Measurements from ENCODE around the gene CLEC1B. TPM values are rescaled to one million over a fixed set of nuclear protein-coding genes. Genes with fewer than 3 reads are reported as not detected.

Gene CLEC1B
- total RNA-seq, 1 donor from 2014 or later, result not detected

DNA sequence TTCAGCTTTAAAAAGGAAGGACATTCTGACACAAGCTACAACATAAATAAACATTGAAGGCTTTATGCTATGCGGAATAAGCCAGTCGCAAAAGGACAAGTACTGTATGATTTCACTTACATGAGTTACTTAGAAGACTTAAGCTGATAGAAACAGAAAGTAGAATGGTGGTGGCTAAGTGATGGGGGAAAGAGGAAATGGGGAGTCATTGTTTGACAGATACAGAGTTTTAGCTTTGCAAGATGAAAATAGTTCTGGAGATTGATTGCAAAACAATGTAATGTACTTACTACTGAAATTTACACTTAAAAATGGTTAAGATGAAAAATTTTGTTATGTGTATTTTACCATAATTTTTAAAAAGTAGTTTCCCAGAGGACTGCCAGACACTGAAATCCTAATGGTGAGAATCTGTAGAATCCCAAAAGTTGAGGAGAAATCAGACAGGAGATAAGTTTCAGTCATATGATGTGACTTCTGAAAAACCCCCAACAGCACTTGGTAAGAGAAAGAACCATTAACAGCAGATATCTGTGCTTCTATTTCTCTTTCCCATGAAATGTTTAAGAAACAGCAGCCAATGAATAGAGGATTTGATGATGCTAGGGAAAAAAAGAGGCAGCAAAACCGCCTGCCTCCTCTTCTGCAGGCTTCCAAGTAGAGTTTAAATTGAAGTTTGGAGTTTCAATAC lies 50.2 kb downstream of the CLEC1B start:
- no peaks in the 10 kb centered on the region for H3K36me3 Mint-ChIP-seq (ENCODE audit: insufficient read depth)
- TF ChIP-seq, protein P1, sequence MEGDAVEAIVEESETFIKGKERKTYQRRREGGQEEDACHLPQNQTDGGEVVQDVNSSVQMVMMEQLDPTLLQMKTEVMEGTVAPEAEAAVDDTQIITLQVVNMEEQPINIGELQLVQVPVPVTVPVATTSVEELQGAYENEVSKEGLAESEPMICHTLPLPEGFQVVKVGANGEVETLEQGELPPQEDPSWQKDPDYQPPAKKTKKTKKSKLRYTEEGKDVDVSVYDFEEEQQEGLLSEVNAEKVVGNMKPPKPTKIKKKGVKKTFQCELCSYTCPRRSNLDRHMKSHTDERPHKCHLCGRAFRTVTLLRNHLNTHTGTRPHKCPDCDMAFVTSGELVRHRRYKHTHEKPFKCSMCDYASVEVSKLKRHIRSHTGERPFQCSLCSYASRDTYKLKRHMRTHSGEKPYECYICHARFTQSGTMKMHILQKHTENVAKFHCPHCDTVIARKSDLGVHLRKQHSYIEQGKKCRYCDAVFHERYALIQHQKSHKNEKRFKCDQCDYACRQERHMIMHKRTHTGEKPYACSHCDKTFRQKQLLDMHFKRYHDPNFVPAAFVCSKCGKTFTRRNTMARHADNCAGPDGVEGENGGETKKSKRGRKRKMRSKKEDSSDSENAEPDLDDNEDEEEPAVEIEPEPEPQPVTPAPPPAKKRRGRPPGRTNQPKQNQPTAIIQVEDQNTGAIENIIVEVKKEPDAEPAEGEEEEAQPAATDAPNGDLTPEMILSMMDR (IDR thresholded peaks at IDR 0.05; ENCODE audit: unreplicated experiment), result no peak
- H3K4me3 Mint-ChIP-seq (ENCODE audit: low read depth), result no peak overlapping the region
- no peaks in the 10 kb centered on the region for H3K4me1 Mint-ChIP-seq (ENCODE audit: low read depth)
- H3K27me3 Mint-ChIP-seq, result no peaks in the 10 kb centered on the region
- no peaks in the 10 kb centered on the region for H3K9me3 Mint-ChIP-seq (ENCODE audit: low read depth)
- no peak overlapping the region for H3K27ac Mint-ChIP-seq
- no peak for DNase-seq (ENCODE audit: low spot score, unreplicated experiment)

DNA sequence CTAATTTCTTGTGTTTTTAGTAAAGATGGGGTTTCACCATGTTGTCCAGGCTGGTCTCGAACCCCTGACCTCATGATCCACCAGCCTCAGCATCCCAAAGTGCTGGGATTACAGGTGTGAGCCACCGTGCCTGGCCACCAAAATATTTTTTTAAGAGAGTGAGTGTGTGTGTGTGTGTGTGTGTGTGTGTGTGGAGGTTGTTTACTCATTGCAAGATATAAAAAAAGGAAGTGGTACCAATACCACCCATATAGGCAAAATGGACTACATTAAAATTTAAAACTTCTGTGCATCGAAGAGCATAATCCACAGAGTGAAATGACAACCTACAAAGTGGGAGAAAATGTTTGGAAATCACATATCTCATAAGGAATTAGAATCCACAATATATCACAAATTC lies 51.2 kb downstream of the CLEC1B start:
- Mint-ChIP-seq H3K9me3 (ENCODE audit: low read depth) (no peaks in the 10 kb centered on the region), H3K27ac (no peak overlapping the region), H3K27me3 (peaks cover 5% of the 10 kb centered on the region), H3K4me1 (ENCODE audit: low read depth) (no peaks in the 10 kb centered on the region), H3K4me3 (ENCODE audit: low read depth) (no peak overlapping the region), H3K36me3 (ENCODE audit: insufficient read depth) (no peaks in the 10 kb centered on the region)
- no peak for DNase-seq (ENCODE audit: low spot score, unreplicated experiment)
- TF ChIP-seq, protein P1 (IDR thresholded peaks at IDR 0.05; ENCODE audit: unreplicated experiment), result no peak

DNA sequence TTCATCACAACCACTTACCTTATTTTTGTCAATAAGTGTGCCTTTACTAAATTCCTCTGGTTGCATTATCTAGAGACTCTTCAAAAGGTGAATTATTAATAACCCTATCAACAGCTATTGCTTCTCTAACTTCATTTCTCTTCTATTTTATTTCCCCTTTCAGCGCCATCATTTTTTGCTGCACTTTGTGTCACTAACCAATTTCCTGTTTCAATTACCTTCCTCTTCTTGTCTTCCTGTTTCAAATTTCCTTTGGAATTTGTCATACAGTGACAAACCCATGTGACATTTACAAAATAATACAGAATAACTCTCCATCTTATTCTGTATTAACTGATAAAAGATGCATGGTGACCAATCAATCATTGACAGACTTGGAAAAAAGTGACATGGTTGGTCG lies 54.5 kb downstream of the CLEC1B start:
- H3K36me3 Mint-ChIP-seq (ENCODE audit: insufficient read depth), result no peaks in the 10 kb centered on the region
- H3K4me1 Mint-ChIP-seq (ENCODE audit: low read depth), result no peaks in the 10 kb centered on the region
- DNase-seq (ENCODE audit: low spot score, unreplicated experiment), result no peak
- no peak overlapping the region for H3K27ac Mint-ChIP-seq
- TF ChIP-seq, protein P1 (IDR thresholded peaks at IDR 0.05; ENCODE audit: unreplicated experiment), result no peak
- H3K27me3 Mint-ChIP-seq, result peaks cover 5% of the 10 kb centered on the region
- no peak overlapping the region for H3K4me3 Mint-ChIP-seq (ENCODE audit: low read depth)
- H3K9me3 Mint-ChIP-seq (ENCODE audit: low read depth), result no peaks in the 10 kb centered on the region

DNA sequence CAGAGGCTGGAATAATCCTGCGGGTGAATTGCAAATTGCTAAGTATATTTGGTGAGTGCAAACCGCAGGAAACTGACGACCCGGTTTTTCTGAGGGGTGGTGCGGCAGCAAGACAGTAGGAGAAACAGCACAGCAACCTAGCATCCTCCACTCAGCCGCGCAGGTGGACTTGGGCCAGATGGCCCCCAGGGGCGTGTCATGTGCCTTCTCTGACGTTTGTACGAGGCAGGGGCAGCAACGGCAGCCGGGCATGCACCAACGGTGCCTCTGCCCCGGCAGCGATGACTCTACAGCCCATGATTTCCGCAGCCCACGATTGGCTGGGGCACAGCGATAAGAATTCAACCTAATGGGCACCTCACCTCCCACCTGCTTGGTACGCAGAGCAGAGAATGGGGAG lies 55.7 kb downstream of the CLEC1B start:
- Mint-ChIP-seq H3K27me3 (peaks cover 5% of the 10 kb centered on the region), H3K4me3 (ENCODE audit: low read depth) (no peak overlapping the region)

More for the DNA sequence above, 55.7 kb downstream of the CLEC1B start:
- Mint-ChIP-seq H3K27ac (no peak overlapping the region), H3K9me3 (ENCODE audit: low read depth) (no peaks in the 10 kb centered on the region), H3K4me1 (ENCODE audit: low read depth) (no peaks in the 10 kb centered on the region), H3K36me3 (ENCODE audit: insufficient read depth) (no peaks in the 10 kb centered on the region)
- TF ChIP-seq, protein P1 (IDR thresholded peaks at IDR 0.05; ENCODE audit: unreplicated experiment), result no peak
- DNase-seq (ENCODE audit: low spot score, unreplicated experiment), result no peak

Other genes starting within 250 kb of the CLEC1B start
- not detected in 2 replicates for gene CD69, start 238.2 kb downstream of the CLEC1B start, total RNA-seq
- gene KLRF1, start 171.6 kb downstream of the CLEC1B start, total RNA-seq, result not detected in 2 replicates
- not detected in 2 replicates for gene CLEC2B, start 129.8 kb downstream of the CLEC1B start, total RNA-seq
- not detected in 2 replicates for gene KLRF2, start 117.6 kb downstream of the CLEC1B start, total RNA-seq
- gene CLEC2A, start 66.8 kb downstream of the CLEC1B start, total RNA-seq, result not detected in 2 replicates
- gene CLEC12A, start 27.7 kb downstream of the CLEC1B start, total RNA-seq, result not detected in 2 replicates
- not detected in 2 replicates for gene CLEC12B, start 11.5 kb upstream of the CLEC1B start, total RNA-seq
- gene CLEC9A, start 31.6 kb upstream of the CLEC1B start, total RNA-seq, result not detected in 2 replicates
- gene CLEC1A, start 99.9 kb upstream of the CLEC1B start, total RNA-seq, result not detected in 2 replicates
- gene CLEC7A, start 131.1 kb upstream of the CLEC1B start, total RNA-seq, result not detected in 2 replicates
- not detected in 2 replicates for gene OLR1, start 173.0 kb upstream of the CLEC1B start, total RNA-seq
- gene TMEM52B, start 179.9 kb upstream of the CLEC1B start, total RNA-seq, result not detected in 2 replicates
- 94.2 and 96.2 TPM in 2 replicates for gene GABARAPL1, start 213.8 kb upstream of the CLEC1B start, total RNA-seq

Data from progenitor cell of endocrine pancreas (in vitro differentiated cells).